COLO668 (cell line): Measurements from ENCODE around the gene ILK.

Experiments
- DNase-seq: peaks from one replicate; lab custom pipeline; 2025; ENCODE audit not compliant: unreplicated experiment; lab: John Stamatoyannopoulos, UW

ILK gene

GRCh38 chr11:6619004-6619745 is 15.6 kb downstream of the ILK start, which contains the start of gene TPP1:
Gene TPP1, minus strand, starts transcription at chr11:6619422. Its CDS starts 22 bp downstream, at chr11:6619400.
- peak; percentile 82 for DNase-seq

- no peak for DNase-seq
Observed at GRCh38 chr11:6620636-6621035, 17.1 kb downstream of the ILK start.

- no peak for DNase-seq
Observed at GRCh38 chr11:6621711-6622211, 18.2 kb downstream of the ILK start.

GRCh38 chr11:6622261-6623171 is 18.9 kb downstream of the ILK start:
- peak; percentile 84 for DNase-seq

GRCh38 chr11:6623391-6624363 is 20.1 kb downstream of the ILK start:
- DNase-seq: no peak

GRCh38 chr11:6625156-6625831 is 21.7 kb downstream of the ILK start:
- peak; percentile 30 for DNase-seq

- DNase-seq: no peak
Observed at GRCh38 chr11:6625832-6626420, 22.4 kb downstream of the ILK start.

- no peak for DNase-seq
Observed at GRCh38 chr11:6626971-6627761, 23.6 kb downstream of the ILK start.

GRCh38 chr11:6627762-6628241 is 24.2 kb downstream of the ILK start:
- DNase-seq: no peak

GRCh38 chr11:6628526-6628925 is 25.0 kb downstream of the ILK start:
- DNase-seq: no peak

- DNase-seq: no peak
Observed at GRCh38 chr11:6629573-6629891, 26.0 kb downstream of the ILK start.

- peak; percentile 87 for DNase-seq
Observed at GRCh38 chr11:6629892-6630631, 26.5 kb downstream of the ILK start.

GRCh38 chr11:6630632-6631291 is 27.2 kb downstream of the ILK start:
- no peak for DNase-seq

GRCh38 chr11:6631361-6631890 is 27.9 kb downstream of the ILK start:
- no peak for DNase-seq

- DNase-seq: no peak
Observed at GRCh38 chr11:6632116-6633073, 28.8 kb downstream of the ILK start.
